Stromal cell of bone marrow (primary cell): ENCODE measurements around the gene ZMYND11.
A peak's percentile ranks its signal among the peaks of the same experiment; 100 is the strongest.

Source experiments
- DNase-seq: peaks from one replicate; pipeline ENCODE4 v3.0.0-alpha.2; 2012; ENCODE audit warnings: low read depth

The ZMYND11 gene

GRCh38 chr10:191703-192518 lies 56.7 kb downstream of the ZMYND11 start:
- no peak for DNase-seq

GRCh38 chr10:194281-194680 lies 59.0 kb downstream of the ZMYND11 start:
- DNase-seq = no peak

GRCh38 chr10:200405-200804 lies 65.2 kb downstream of the ZMYND11 start:
- no peak for DNase-seq

- DNase-seq = no peak
These were observed 66.1 kb downstream of the ZMYND11 start for GRCh38 chr10:201328-201771.

GRCh38 chr10:208616-209015 lies 73.4 kb downstream of the ZMYND11 start:
- DNase-seq = no peak

GRCh38 chr10:209357-209756 lies 74.1 kb downstream of the ZMYND11 start:
- no peak for DNase-seq

GRCh38 chr10:210297-210696 lies 75.0 kb downstream of the ZMYND11 start:
- no peak for DNase-seq

GRCh38 chr10:215444-215843 lies 80.2 kb downstream of the ZMYND11 start:
- no peak for DNase-seq

GRCh38 chr10:218798-219197 lies 83.5 kb downstream of the ZMYND11 start:
- no peak for DNase-seq

- DNase-seq = no peak
These were observed 84.6 kb downstream of the ZMYND11 start for GRCh38 chr10:219731-220472.

GRCh38 chr10:224571-224970 lies 89.3 kb downstream of the ZMYND11 start:
- DNase-seq = no peak

- no peak for DNase-seq
These were observed 90.8 kb downstream of the ZMYND11 start for GRCh38 chr10:226018-226417.

- DNase-seq = peak; percentile 38
These were observed 91.8 kb downstream of the ZMYND11 start for GRCh38 chr10:227014-227413.

GRCh38 chr10:228366-228765 lies 93.1 kb downstream of the ZMYND11 start:
- DNase-seq = no peak

GRCh38 chr10:230758-231157 lies 95.5 kb downstream of the ZMYND11 start:
- DNase-seq = no peak

GRCh38 chr10:232061-232460 lies 96.8 kb downstream of the ZMYND11 start:
- DNase-seq = no peak

GRCh38 chr10:232878-233277 lies 97.6 kb downstream of the ZMYND11 start:
- DNase-seq = no peak

- no peak for DNase-seq
These were observed 99.6 kb downstream of the ZMYND11 start for GRCh38 chr10:234708-235406.

- DNase-seq = no peak
These were observed 100.7 kb downstream of the ZMYND11 start for GRCh38 chr10:235915-236314.

- no peak for DNase-seq
These were observed 103.9 kb downstream of the ZMYND11 start for GRCh38 chr10:239109-239508.

- no peak for DNase-seq
These were observed 106.2 kb downstream of the ZMYND11 start for GRCh38 chr10:241451-241850.

- no peak for DNase-seq
These were observed 106.8 kb downstream of the ZMYND11 start for GRCh38 chr10:241966-242643.
